CD14-positive monocyte (primary cell): ENCODE results near the gene RANBP1. TPM values are rescaled to one million over a fixed set of nuclear protein-coding genes. Genes with fewer than 3 reads are reported as not detected.
A peak's percentile ranks its signal among the peaks of the same experiment; 100 is the strongest.

Source experiments
- DNase-seq, 3 donors: peaks; one replicate each; pipeline ENCODE4 v3.0.0-alpha.2; 2011 to 2022
- H2AFZ ChIP-seq: 2 replicates; pipeline ENCODE4 v1.6.0; 2012; ENCODE audit warnings: mild to moderate bottlenecking, low read depth, low read length, inconsistent platforms; ENCODE audit not compliant: insufficient read depth, poor library complexity, severe bottlenecking
- H3K27ac ChIP-seq, 2 donors: 1 replicate in 1 of 2; 2 replicates in 1 of 2; pipeline ENCODE4 v1.5.1; 2012 to 2013; ENCODE audit warnings: low read length in 2 of 2, control low read depth in 1 of 2, inconsistent platforms in 1 of 2, low read depth in 1 of 2, mild to moderate bottlenecking in 1 of 2
- H3K27me3 ChIP-seq, 2 donors: one replicate each; pipeline versions ENCODE4 v1.6.0 to v1.6.1; 2011 to 2013; ENCODE audit warnings: low read length in 2 of 2; ENCODE audit not compliant: control insufficient read depth in 2 of 2, insufficient read depth in 2 of 2
- H3K36me3 ChIP-seq, 2 donors: replicated peaks in 1 of 2; 1 replicate in 1 of 2; 2 replicates in 1 of 2; pipeline versions ENCODE4 v1.5.1 to v1.6.1; 2012 to 2013; ENCODE audit warnings: low read length in 2 of 2, control low read depth in 1 of 2, inconsistent platforms in 1 of 2, mild to moderate bottlenecking in 1 of 2; ENCODE audit not compliant: insufficient read depth in 2 of 2, control insufficient read depth in 1 of 2
- H3K4me1 ChIP-seq, 2 donors: 1 replicate in 1 of 2; 2 replicates in 1 of 2; pipeline versions ENCODE4 v1.5.1 to v1.6.1; 2012 to 2013; ENCODE audit warnings: low read length in 2 of 2, control low read depth in 1 of 2, inconsistent platforms in 1 of 2, mild to moderate bottlenecking in 1 of 2, moderate library complexity in 1 of 2; ENCODE audit not compliant: insufficient read depth in 2 of 2, control insufficient read depth in 1 of 2
- H3K4me2 ChIP-seq: replicated peaks from 2 replicates; pipeline ENCODE3; 2012; ENCODE audit warnings: low read length, moderate library complexity, mild to moderate bottlenecking; ENCODE audit not compliant: poor library complexity, severe bottlenecking; ENCODE audit errors: extremely low read depth
- H3K4me3 ChIP-seq, 3 experiments: fragments of 200-600 bp in 1 of 3; sonication (generic) in 1 of 3; replicated peaks in 1 of 3; 1 replicate in 2 of 3; 2 replicates in 1 of 3; pipeline ENCODE4 v1.5.1; 2011 to 2013; ENCODE audit warnings: low read length in 3 of 3, mild to moderate bottlenecking in 3 of 3, control low read depth in 2 of 3, low read depth in 2 of 3, inconsistent platforms in 1 of 3, moderate library complexity in 1 of 3
- H3K79me2 ChIP-seq: 2 replicates; pipeline ENCODE4 v1.6.0; 2012; ENCODE audit warnings: mild to moderate bottlenecking, control low read depth, inconsistent platforms, low read length, moderate library complexity; ENCODE audit not compliant: insufficient read depth
- H3K9ac ChIP-seq: 2 replicates; pipeline ENCODE4 v1.6.0; 2017; ENCODE audit warnings: low read length, mild to moderate bottlenecking; ENCODE audit not compliant: insufficient read depth, poor library complexity, severe bottlenecking
- H3K9me3 ChIP-seq, 2 donors: replicated peaks in 1 of 2; 1 replicate in 1 of 2; 2 replicates in 1 of 2; pipeline versions ENCODE4 v1.5.1 to v1.6.1; 2012 to 2013; ENCODE audit warnings: low read length in 2 of 2, control low read depth in 1 of 2; ENCODE audit not compliant: control insufficient read depth in 1 of 2, insufficient read depth in 1 of 2
- H4K20me1 ChIP-seq: 2 replicates; pipeline ENCODE4 v1.6.0; 2012; ENCODE audit warnings: mild to moderate bottlenecking, low read length, control low read depth, moderate library complexity; ENCODE audit not compliant: insufficient read depth
- H3K27ac Mint-ChIP-seq, 7 donors: one replicate each; pipeline ENCODE4 v1.8.0; 2020; ENCODE audit warnings: mild to moderate bottlenecking in 7 of 7, mixed read lengths in 7 of 7, moderate library complexity in 6 of 7, inconsistent platforms in 2 of 7
- H3K27me3 Mint-ChIP-seq, 3 donors: one replicate each; pipeline ENCODE4 v1.8.0; 2021 to 2022; ENCODE audit warnings: low read depth in 3 of 3, mild to moderate bottlenecking in 3 of 3, mixed read lengths in 3 of 3, moderate library complexity in 3 of 3, inconsistent platforms in 1 of 3
- H3K36me3 Mint-ChIP-seq, 2 donors: one replicate each; pipeline ENCODE4 v1.8.0; 2020; ENCODE audit warnings: mixed read lengths in 2 of 2, inconsistent platforms in 1 of 2, mild to moderate bottlenecking in 1 of 2
- H3K4me1 Mint-ChIP-seq: one replicate; pipeline ENCODE4 v1.8.0; 2020; ENCODE audit warnings: mild to moderate bottlenecking, mixed read lengths
- H3K4me3 Mint-ChIP-seq, 2 donors: one replicate each; pipeline ENCODE4 v1.8.0; 2020; ENCODE audit warnings: mild to moderate bottlenecking in 2 of 2, mixed read lengths in 2 of 2, moderate library complexity in 1 of 2
- H3K9me3 Mint-ChIP-seq, 7 donors: one replicate each; pipeline ENCODE4 v1.8.0; 2020 to 2022; ENCODE audit warnings: mixed read lengths in 7 of 7, mild to moderate bottlenecking in 6 of 7, moderate library complexity in 6 of 7, inconsistent platforms in 2 of 7
- CTCF ChIP-seq: fragments of 200-600 bp; IDR thresholded peaks from one replicate; pipeline ENCODE4 v1.8.0; 2022; ENCODE audit warnings: antibody characterized with exemption, mild to moderate bottlenecking
- WGBS: methylation state at CpG from one replicate; pipeline ENCODE4 v1.1.5; 2013; ENCODE audit warnings: missing lambda C conversion rate; ENCODE audit not compliant: insufficient coverage; 5-methylcytosine and 5-hydroxymethylcytosine counted together
- intact Hi-C, 2 donors: fragments of 100-400 bp; cut with micrococcal nuclease; formaldehyde crosslinking; loops; one replicate each; pipeline versions ENCODE4 v1.15.0 to v1.15.1; 2023
- polyA plus RNA-seq, 3 donors: library from polyadenylated mRNA; depleted of rRNA in 1 of 3; unstranded in 2 of 3; stranded (reverse) in 1 of 3; fragments of 300-500 nt in 2 of 3; fragments of >200 nt in 1 of 3; fragmentation: Illumina TruSeq in 2 of 3; gene quantifications; 1 replicate in 2 of 3; 2 replicates in 1 of 3; pipeline ENCODE4 v1.2.3, GENCODE V29; 2012 to 2021

RANBP1 gene
- polyA plus RNA-seq, 3 donors = 45.0 to 52.3 (median 47.4) TPM

- peaks cover under 1 to 2% of the 10 kb centered on the region in 2 donors for H3K4me1 ChIP-seq
- H3K79me2 ChIP-seq = peaks cover 30% of the 10 kb centered on the region
- no peak overlapping the region for H3K27ac ChIP-seq
- H3K4me2 ChIP-seq = no peak overlapping the region
- Mint-ChIP-seq H3K36me3 (peaks cover 40 to 70% of the 10 kb centered on the region in 2 donors), H3K27ac (peak overlapping the region in 1 of 7 donors; percentile 32), H3K4me3 (no peak overlapping the region), H3K4me1 (peaks cover 3% of the 10 kb centered on the region), H3K9me3 (no peaks in the 10 kb centered on the region), H3K27me3 (no peaks in the 10 kb centered on the region)
- peaks cover 12% of the 10 kb centered on the region for H4K20me1 ChIP-seq
- no peak for DNase-seq
- TF ChIP-seq CTCF = no peak
- no peaks in the 10 kb centered on the region for H3K27me3 ChIP-seq
- H3K9ac ChIP-seq = no peak overlapping the region
- peaks cover 31 to 62% of the 10 kb centered on the region in 2 donors for H3K36me3 ChIP-seq
- H3K4me3 ChIP-seq = no peak overlapping the region
- intact Hi-C loops = loop anchor here in 1 of 2 donors (5.0 kb wide), 1 partner anchor 153 kb away; no protein-coding TSS in a partner anchor
- no peaks in the 10 kb centered on the region for H3K9me3 ChIP-seq
- WGBS = 98% methylated on average over 28 of the region's 32 CpGs
- no peak overlapping the region for H2AFZ ChIP-seq
Measured at GRCh38 chr22:20125201-20126174, 9.6 kb downstream of the RANBP1 start.

GRCh38 chr22:20126284-20127029 is 10.6 kb downstream of the RANBP1 start:
- 80% methylated on average over 13 of the region's 19 CpGs for whole genome bisulfite sequencing
- Histone ChIP-seq H3K4me1 (peaks cover 4 to 8% of the 10 kb centered on the region in 2 donors), H3K9ac (no peak overlapping the region), H3K4me2 (no peak overlapping the region), H3K9me3 (no peaks in the 10 kb centered on the region), H3K27ac (no peak overlapping the region), H2AFZ (no peak overlapping the region), H4K20me1 (peaks cover 12% of the 10 kb centered on the region), H3K27me3 (no peaks in the 10 kb centered on the region), H3K36me3 (peaks cover 31 to 52% of the 10 kb centered on the region in 2 donors), H3K4me3 (no peak overlapping the region), H3K79me2 (peaks cover 21% of the 10 kb centered on the region)
- no peaks in the 10 kb centered on the region for H3K27me3 Mint-ChIP-seq
- H3K4me1 Mint-ChIP-seq = peaks cover 1% of the 10 kb centered on the region
- H3K9me3 Mint-ChIP-seq = no peaks in the 10 kb centered on the region
- peaks cover 37 to 62% of the 10 kb centered on the region in 2 donors for H3K36me3 Mint-ChIP-seq
- H3K4me3 Mint-ChIP-seq = no peak overlapping the region
- H3K27ac Mint-ChIP-seq = peak overlapping the region in 1 of 7 donors; percentile 80
- intact Hi-C loops = loop anchor here in 1 of 2 donors (5.0 kb wide), 1 partner anchor 154 kb away; no protein-coding TSS in a partner anchor
- TF ChIP-seq CTCF = no peak
- DNase-seq = no peak
